NCI-H345 (cell line): ENCODE data around the gene WNT16.
"Not testable (repeated sequence)": the region's sequence is repeated elsewhere in the genome, so short reads cannot be mapped to it uniquely, and the experiment has no call there.

Source experiments
- DNase-seq: peaks from one replicate; lab custom pipeline; 2025; lab: John Stamatoyannopoulos, UW

Gene WNT16, protein sequence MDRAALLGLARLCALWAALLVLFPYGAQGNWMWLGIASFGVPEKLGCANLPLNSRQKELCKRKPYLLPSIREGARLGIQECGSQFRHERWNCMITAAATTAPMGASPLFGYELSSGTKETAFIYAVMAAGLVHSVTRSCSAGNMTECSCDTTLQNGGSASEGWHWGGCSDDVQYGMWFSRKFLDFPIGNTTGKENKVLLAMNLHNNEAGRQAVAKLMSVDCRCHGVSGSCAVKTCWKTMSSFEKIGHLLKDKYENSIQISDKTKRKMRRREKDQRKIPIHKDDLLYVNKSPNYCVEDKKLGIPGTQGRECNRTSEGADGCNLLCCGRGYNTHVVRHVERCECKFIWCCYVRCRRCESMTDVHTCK

DNA sequence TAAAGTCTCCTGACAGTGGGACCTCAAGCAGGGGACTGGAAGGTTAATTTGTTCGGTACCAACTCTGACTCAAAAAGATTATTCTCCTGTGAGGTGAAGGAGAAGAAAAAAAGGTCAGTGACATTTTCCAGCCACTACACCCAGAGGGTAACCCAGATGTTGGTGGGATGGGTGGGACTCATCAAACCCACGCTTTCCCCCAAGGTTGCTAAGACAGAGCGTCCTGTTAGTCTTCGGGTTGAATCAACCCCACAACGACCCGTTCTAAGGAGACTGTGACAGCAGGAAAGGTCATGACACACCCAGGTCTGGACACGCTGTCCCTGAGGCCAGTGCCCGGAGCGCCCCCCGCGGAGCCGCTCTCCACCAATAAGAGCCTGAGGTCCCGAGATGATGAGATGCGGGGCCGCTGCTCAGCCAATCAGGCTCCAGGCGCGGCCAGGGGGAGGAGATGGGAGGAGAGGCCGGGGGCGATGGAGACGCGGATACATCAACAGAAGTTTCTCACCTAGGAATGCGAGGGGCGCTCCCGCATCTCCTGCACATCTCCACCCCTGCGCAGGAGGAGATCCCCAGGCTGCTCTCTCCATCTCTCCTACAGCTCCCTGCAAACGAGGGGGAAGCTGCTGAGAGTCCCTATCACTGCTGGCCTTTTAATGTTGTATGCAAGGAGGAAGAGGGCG is at the start of gene WNT16:
Gene WNT16, plus strand, starts transcription at position 493 of the 683 bp plus-strand sequence. CDS start 293 bp downstream, outside the sequence.
- DNase-seq = no peak

DNA sequence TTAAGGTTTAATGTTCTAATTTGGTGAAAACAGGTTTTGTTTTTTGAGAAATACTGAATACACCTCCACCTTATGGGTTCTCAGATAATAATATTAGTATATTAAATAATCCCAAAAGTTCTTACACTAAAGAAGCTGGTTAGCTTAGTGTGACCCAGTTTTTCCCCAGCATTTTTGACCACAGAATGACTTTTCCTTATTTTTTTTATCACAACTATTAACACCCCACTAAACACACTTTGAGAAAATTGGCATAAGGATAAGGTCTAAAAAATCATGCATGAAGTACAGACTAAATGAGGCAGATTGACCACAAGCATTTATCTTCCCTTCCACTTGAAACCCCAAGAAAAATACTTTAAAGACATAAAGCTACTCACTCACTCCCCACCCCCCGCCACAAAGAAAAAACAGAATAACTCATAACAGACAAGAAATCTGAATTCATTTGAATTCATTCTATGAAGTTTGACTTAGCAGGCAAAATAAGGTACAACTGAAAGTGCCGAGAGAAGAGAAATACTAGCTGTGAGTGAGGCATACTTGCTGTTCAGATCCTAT is 49.7 kb upstream of the WNT16 start:
- DNase-seq = no peak

DNA sequence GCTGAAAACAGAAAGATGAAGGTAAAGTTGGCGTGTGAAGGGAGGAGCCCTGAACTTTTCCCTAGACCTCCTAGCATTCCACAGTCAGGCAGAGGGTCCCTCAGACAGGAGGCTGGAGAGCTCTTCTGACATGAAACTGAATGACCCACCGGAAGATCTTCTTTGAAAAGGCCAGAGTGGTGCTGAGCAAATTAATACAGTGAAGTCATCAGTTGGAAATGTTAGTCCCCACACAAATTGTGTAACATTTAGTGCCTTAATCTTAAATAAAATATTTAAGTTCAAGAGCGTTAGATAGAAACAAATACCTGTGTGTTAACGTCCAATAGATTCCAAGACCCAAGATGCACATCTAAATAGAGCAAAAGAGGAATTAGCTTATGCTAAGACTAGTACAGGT is 49.0 kb upstream of the WNT16 start:
- no peak for DNase-seq

DNA sequence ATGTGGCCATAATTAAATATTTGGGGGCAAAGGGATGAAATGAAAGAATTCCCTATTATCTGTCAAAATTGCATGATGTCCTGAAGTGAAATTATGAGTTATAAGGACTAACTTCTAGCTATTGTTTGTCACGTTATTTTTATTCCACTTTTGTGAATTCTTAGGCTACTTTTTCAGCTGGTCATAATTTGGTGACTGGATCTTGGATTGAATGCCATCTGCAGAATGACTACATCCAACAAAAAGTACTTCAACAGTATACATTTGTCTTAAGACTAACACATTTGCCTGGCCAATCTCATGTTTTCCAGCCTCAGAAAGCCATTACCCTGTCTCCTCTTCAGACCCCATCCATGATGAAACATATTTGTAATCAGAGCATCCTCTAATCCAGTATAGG is 48.1 kb upstream of the WNT16 start:
- DNase-seq = no peak

DNA sequence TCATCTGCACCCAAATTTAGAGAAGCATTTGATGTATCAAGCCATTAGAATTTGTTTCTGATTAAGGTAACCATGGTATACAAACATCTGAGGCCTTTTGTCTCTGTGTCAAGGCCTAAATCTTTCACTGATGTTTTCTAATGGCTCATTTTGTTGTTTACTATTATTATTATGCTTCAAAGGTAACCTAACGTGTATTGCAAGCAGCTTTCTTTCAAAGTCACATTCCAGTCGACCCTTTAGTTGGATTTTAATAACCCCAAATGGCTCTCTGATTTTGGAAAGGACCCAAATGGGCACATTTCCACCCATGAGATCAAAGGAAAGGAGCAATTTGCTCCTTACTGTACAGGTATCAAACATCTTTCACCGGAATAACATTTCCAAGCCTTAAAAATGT is 46.7 kb upstream of the WNT16 start:
- DNase-seq = no peak

DNA sequence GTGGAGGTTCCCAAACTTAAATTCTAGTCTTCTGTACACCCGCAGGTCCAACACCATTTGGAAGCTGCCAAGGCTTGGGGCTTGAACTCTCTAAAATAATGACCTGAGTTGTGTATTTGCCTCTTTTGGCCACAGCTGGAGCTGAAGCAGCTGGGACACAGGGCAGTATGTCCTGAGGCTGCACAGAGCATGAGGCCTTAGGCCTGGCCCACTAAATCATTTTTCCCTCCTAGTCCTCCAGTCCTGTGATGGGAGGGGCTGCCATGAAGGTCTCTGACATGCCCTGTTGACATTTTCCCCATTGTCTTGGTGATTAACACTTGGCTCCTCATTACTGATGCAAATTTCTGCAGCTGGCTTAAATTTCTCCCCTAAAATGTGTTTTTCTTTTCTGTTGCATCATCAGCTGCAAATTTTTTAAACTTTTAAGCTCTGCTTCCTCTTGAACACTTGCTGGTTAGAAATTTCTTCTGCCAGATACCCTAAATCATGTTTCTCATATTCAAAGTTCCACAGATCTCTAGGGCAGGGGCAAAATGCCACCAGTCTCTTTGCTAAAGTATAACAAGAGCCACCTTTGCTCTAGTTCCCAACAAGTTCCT is 43.6 kb upstream of the WNT16 start:
- DNase-seq = no peak

DNA sequence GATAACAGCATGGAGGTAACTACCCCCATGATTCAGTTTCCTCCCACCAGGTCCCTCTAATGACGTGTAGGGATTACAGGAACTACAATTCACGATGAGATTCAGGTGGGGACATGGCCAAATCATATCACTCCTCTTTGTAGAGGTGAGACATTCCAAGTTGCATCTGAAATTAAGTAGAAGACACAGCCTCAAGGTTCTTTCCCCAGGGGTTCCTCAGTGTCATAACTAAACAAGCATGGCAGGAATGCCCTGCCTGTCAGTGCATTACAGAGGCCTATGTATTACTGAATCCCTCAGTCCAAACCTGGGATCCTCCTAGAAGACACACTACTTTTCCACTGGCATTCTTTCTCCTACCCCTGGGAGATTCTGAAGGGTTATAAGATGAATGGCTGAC is 42.6 kb upstream of the WNT16 start:
- DNase-seq = no peak

DNA sequence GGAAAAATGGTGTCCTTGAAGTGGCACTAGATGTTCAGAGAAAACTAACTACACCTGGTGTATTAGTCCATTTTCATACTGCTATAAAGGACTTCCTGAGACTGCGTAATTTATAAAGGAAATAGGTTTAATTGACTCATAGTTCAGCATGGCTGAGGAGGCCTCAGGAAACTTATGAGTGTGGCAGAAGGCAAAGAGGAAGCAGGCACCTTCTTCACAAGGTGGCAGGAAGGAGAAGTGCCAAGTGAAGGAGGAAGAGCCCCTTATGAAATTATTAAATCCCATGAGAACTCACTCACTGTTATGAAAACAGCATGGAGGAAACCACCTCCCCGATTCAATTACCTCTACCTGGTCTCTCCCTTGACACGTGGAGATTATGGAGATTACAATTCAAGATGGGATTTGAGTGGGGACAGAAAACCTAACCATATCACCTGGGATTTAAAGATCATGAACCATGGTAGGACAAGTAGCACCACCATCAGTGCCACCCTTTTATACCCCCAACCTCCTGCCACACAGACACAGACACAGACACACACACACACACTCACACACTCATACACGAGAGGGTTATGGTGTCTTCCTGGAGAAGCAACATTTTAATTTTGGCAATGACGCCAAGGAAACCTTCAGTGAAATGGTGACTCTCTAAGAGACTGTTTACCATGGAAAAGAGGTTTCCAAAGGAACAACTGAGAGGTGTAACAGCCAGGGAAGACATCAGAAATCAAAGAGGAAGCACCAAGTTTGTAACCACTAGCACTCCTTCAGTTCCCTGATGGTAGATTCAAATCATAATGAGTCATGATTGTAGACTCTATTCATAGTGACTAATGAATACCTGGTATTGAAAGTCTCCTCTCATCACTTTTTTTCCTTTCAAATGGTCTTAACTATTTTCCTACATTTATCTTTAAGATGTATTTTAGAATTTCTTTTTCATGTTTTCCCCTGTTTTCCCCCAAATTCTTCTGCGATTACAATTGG is 41.8 kb upstream of the WNT16 start:
- DNase-seq = no peak

DNA sequence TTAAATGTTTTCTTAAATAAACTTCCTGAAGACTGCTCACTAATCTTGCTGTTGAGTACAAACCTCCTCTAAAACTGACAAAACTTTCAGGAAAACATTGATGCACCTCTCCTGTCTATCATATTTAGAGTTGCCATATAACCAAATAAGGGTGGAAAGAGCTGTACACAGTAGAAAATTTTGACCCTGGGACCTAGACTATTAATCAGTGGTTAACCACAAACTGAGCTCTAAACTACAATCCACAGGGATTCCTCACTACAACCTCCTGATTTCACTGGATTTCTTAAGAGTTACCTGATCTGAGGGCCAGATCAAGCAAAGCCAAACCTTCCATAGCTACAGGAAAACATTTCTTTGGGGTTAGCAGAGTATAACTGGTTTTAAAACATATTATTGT is 39.9 kb upstream of the WNT16 start:
- DNase-seq = no peak

DNA sequence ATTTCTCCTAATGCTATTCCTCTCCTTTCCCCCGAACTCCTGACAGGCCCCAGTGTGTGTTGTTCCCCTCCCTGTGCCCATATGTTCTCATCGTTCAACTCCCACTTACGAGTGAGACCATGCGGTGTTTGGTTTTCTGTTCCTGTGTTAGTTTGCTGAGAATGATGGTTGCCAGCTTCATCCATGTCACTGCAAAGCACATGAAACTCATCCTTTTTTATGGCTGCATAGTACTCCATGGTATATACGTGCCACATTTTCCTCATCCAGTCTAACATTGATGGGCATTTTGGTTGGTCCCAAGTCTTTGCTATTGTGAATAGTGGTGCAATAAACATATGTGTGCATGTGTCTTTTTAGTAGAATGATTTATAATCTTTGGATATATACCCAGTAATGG is 38.9 kb upstream of the WNT16 start:
- not testable (repeated sequence) for DNase-seq

DNA sequence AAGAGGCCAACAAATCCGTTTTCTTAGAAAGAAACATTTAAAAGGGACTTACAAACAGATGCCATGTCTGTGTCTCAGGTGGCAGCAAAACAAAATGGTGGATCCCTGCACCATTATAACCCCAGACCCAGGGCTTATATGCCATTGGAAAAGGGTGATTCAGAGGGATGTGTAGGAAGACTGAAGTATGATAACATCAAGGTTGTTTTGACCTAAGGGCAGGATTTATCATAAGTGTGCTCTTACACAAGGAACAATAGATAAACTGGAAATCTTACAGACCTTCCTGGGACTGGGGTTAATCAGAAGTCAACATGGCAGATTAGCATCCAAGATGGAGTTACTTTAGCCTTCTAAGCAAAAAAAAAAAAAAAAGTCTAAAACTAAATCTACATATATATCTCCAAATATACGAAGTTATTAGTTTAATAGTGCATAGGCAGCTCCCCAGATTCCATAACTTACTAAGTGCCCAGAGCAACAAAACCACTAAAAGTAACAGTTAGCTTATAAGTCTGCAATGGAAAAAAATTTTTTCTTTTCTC is 34.3 kb upstream of the WNT16 start:
- no peak for DNase-seq

DNA sequence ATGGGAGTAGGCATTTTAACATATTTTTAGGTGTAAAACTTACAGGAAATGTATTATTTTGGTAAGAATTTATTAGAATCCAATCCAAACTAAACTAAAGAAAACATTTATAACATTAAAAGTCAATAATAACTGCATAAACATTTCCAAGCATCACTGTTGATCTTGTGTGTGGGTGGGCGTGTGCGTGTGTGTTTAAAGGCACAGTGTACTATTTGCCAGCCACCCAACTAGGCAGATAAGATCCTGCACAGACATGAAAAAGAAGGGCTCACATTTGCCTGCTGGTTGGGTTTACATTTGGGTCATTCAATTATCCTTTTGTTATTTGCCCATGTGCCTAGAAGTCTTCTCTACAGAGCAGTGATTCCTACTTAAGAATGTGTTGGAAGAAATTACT is 31.0 kb upstream of the WNT16 start:
- DNase-seq = no peak

DNA sequence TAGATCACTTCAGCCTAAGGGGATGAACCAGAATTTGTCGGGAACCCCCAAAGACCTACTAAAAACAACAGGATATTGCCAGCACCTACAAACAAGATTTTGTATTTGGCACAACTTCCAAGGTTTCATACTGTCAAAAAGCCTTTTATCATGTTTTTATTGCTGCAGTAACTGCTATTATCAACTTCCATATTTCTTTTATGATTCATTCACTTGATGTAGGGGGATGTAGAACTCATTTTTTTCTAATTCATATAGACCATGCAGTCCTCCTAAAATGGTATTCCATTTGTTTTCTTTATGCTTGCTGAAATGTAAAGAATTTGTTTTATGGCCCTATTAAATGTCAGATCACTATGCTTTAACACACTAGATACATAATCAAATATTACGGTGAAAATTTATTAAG is 30.0 kb upstream of the WNT16 start:
- DNase-seq = no peak

DNA sequence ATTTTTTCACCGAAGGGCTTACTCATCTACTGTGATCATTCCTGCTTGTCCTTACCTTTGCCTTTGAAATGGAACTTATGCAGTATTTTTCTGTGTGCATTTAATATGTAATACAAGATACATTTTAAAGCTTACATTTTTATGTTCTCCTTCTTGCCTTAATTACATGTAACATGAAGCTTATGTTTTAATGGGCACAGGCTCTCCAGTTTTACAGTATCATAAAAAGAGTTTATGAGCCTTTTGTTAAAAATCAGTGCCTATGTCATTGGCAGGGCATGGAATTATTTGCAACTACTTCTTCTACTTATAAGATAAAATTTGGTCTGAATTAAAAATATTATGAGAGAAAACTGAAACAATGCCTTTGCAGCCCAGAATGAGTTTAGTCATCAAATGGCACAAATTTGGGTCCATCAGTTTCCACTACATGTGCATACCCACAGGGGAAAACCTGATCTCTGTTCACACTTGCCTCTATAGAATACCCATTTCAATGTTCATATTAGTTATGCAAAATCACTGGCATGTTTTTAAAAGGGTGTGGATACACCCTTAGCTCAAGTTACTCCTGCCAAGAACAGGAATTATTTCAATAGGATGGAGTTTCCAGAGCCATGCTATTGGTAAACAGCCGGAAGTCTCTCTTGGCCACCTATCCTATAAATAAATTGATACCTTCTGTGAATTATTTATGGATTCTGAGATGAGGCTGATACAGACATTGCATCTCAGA is 27.9 kb upstream of the WNT16 start:
- no peak for DNase-seq

DNA sequence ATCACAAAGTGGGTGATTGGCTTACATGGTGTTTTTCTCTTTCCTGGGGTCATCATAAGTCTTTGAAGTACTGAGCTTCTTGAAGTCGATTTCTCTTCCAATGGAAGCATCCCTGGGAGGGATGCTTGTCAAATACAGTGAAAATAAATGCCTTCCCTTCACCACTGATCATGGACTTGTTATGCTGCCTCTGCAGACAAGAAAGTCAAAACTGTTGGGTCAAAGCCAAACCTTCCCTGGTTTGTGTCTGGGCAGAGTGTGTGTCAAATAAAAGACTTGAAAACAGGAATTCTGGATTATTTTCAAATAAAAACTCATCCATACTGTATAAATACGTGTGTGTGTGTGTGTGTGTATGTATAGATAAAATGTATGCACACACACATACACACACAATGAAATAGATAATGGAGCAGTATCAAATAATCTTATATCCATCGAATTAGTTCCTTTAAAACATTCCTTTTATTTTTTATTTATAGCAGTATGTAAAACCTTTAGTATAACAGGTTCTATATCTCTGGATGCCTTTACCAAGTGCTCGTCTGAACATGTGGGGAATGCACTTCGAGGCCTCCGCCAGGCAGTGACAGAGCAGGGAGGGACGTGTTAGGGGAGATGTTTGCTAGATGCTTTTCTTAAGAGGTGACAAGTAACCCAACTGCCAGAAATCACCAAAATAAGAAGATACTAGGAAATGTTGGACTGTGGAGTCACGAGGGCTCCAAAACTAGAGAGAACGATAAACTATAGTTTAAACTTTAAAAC is 27.2 kb upstream of the WNT16 start:
- DNase-seq = no peak

DNA sequence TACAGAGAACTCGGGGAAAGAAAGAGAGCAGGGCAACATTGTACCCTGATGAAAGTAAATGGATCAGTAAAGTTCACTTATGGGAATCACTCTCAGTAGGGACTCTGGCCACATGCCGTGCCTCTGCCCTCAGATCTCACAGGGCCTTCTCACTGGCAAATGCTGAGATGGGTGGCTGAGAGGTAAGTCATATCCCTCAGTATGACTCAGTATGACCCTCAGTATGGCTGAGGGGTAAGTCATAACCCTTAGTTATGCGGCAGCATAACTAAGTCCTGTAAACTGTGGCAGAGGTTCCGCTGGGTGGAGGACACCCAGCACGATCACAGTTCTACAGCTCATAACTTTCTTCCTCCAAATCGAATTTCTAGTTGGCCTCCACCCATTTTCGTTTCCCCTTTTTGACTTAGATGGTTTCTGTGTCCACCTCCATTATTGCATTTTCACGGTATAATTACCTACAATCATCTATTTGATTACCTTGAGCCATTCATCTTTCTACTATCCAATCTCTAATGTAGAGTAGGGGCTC is 26.5 kb upstream of the WNT16 start:
- no peak for DNase-seq

DNA sequence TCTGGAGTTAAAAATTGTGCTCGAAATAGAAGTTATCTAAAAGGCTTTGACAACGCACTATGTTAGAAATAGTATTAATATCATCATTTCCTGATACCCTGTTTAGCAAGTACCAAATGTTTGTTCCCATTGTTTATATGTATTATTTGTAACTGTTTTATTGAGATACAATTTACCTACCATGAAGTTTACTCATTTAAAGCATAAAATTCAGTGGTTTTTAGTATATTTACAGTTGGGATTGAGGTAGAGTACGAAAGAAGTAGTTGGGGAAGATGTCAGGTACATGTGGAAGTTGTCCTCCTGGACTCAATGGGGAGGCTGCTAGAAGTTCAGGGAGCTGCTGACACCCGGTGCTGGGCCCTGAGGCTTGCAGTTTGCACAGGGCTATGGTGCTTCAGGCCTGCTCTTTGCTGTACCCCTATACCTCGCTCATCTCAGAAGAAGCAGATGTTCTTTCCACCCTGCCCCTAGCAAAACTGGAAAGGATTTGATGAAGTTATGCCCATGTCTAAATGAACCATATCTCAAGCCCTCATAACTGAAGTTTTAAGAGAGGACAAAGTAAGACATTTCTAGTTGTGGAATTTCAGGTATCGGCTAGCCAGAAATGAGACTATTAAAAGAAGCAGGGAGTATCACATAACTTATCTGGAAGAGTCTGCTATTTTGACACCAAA is 25.2 kb upstream of the WNT16 start:
- no peak for DNase-seq

DNA sequence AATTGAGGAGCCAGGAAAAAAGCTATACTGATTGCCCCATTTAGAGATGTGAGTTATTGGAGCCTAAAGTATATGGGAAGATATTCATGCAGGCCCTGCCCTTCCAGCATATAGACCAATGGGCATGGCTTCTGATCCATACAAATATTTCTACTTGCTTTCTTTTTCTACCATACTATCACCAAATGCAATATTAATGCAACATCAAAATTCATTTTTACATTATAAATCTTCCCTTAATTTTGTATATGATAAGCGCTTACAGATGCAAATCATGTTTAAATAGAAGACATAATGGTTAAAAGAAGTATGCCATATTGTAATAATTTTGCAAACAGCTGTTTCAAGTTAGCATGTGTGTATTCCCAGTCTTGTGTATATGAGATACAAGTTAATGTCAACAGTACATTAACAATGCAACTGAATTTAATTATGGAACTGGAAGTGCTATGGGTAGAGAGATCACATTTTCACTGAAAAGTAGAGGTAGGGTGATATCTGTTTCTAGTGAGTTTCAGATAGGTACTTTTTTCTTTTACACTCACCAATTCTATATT is 24.6 kb upstream of the WNT16 start:
- no peak for DNase-seq

DNA sequence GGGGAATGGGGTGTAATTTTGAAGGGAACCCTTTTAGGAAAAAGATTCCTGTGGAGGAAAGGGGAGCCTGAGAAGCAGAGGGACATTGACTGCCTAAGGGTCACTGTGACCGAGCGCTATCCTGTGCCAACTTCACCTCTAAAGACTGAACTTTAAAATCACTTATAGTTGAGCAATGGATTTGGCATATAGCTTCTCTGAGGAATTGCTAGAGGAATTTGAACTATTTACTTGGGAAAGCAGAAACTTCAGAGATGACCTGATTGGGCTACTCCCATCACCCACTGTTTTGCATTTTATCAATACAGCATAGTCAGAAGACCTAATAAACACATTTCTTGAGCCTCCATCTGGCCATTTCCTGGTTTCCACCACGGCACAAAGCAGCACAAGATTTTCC is 23.7 kb upstream of the WNT16 start:
- DNase-seq = no peak
